Epithelial cell of prostate (primary cell): Measurements from ENCODE around the gene ETS1.

Experiments used
- DNase-seq: peaks from one replicate; pipeline ENCODE4 v3.0.0-alpha.2; 2011; ENCODE audit warnings: low read depth, low spot score
- H3K27ac ChIP-seq: fragments of 450-650 bp; 2 replicates; pipeline ENCODE4 v1.5.1; 2017; ENCODE audit warnings: mild to moderate bottlenecking

The ETS1 gene

GRCh38 chr11:128549256-128549944 lies 38.0 kb downstream of the ETS1 start:
- H3K27ac ChIP-seq, result no peak overlapping the region
- no peak for DNase-seq

- H3K27ac ChIP-seq, result no peak overlapping the region
- no peak for DNase-seq
Observed at GRCh38 chr11:128548649-128549255, 38.6 kb downstream of the ETS1 start.

GRCh38 chr11:128547946-128548648 lies 39.3 kb downstream of the ETS1 start:
- DNase-seq, result no peak
- no peak overlapping the region for H3K27ac ChIP-seq

- DNase-seq, result no peak
- H3K27ac ChIP-seq, result no peak overlapping the region
Observed at GRCh38 chr11:128546916-128547315, 40.4 kb downstream of the ETS1 start.

- H3K27ac ChIP-seq, result no peak overlapping the region
- no peak for DNase-seq
Observed at GRCh38 chr11:128544471-128545051, 42.8 kb downstream of the ETS1 start.

GRCh38 chr11:128540469-128540868 lies 46.9 kb downstream of the ETS1 start:
- no peak overlapping the region for H3K27ac ChIP-seq
- DNase-seq, result no peak

- no peak overlapping the region for H3K27ac ChIP-seq
- no peak for DNase-seq
Observed at GRCh38 chr11:128536506-128536905, 50.9 kb downstream of the ETS1 start.

- DNase-seq, result no peak
- no peak overlapping the region for H3K27ac ChIP-seq
Observed at GRCh38 chr11:128535468-128536457, 51.6 kb downstream of the ETS1 start.

- no peak for DNase-seq
- no peak overlapping the region for H3K27ac ChIP-seq
Observed at GRCh38 chr11:128533472-128533871, 53.9 kb downstream of the ETS1 start.

GRCh38 chr11:128532572-128533091 lies 54.7 kb downstream of the ETS1 start:
- DNase-seq, result no peak
- no peak overlapping the region for H3K27ac ChIP-seq

GRCh38 chr11:128532016-128532571 lies 55.3 kb downstream of the ETS1 start:
- H3K27ac ChIP-seq, result peak overlapping the region; percentile 7
- no peak for DNase-seq

- H3K27ac ChIP-seq, result no peak overlapping the region
- DNase-seq, result no peak
Observed at GRCh38 chr11:128531588-128531987, 55.8 kb downstream of the ETS1 start.

GRCh38 chr11:128530118-128531074 lies 57.0 kb downstream of the ETS1 start:
- peak overlapping the region; percentile 60 for H3K27ac ChIP-seq

GRCh38 chr11:128528294-128528693 lies 59.1 kb downstream of the ETS1 start:
- no peak overlapping the region for H3K27ac ChIP-seq
- no peak for DNase-seq

More at GRCh38 chr11:128530118-128531074, 57.0 kb downstream of the ETS1 start:
- DNase-seq, result peak; percentile 39

- H3K27ac ChIP-seq, result no peak overlapping the region
- no peak for DNase-seq
Observed at GRCh38 chr11:128527046-128527445, 60.3 kb downstream of the ETS1 start.

- H3K27ac ChIP-seq, result peak overlapping the region; percentile 99
- DNase-seq, result no peak
Observed at GRCh38 chr11:128525411-128526243, 61.7 kb downstream of the ETS1 start.

- H3K27ac ChIP-seq, result peak overlapping the region; percentile 99
- no peak for DNase-seq
Observed at GRCh38 chr11:128524172-128524571, 63.2 kb downstream of the ETS1 start.
